Measurements from ENCODE around the gene KLF16. TPM values are rescaled to one million over a fixed set of nuclear protein-coding genes. Genes with fewer than 3 reads are reported as not detected.

KLF16 gene
- total RNA-seq, 1 donor from 2014 or later: 7.6 TPM

DNA sequence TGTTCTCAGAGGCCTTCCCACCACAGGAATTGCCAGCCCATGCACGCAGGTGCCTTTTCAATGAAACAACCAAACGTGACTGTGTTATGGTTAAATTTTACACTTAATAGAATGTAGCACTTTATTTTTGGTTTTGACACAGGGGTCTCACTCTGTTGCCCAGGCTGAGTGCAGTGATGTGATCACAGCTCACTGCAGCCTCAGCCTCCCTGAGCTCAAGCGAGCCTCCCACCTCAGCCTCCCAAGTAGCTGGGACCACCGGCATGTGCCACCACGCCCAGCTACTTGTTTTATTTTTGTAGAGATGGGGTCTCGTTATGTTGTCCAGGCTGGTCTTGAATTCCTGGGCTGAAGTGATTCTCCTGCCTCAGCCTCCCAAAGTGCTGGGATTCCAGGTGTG is 58.5 kb downstream of the KLF16 start:
- Histone ChIP-seq H3K27me3 (no peaks in the 10 kb centered on the region), H3K27ac (no peak overlapping the region), H3K36me3 (no peaks in the 10 kb centered on the region), H3K4me1 (no peaks in the 10 kb centered on the region), H3K9me3 (no peaks in the 10 kb centered on the region), H3K4me3 (no peak overlapping the region)
- no peak for DNase-seq (ENCODE audit: extremely low spot score in 2 of 2)
- TF ChIP-seq POLR2AphosphoS5 (IDR thresholded peaks at IDR 0.05; ENCODE audit: insufficient read depth in 1 of 2, low read depth in 1 of 2) (no peak), POLR2A (IDR thresholded peaks at IDR 0.05) (no peak)
- TF ChIP-seq, protein P1, sequence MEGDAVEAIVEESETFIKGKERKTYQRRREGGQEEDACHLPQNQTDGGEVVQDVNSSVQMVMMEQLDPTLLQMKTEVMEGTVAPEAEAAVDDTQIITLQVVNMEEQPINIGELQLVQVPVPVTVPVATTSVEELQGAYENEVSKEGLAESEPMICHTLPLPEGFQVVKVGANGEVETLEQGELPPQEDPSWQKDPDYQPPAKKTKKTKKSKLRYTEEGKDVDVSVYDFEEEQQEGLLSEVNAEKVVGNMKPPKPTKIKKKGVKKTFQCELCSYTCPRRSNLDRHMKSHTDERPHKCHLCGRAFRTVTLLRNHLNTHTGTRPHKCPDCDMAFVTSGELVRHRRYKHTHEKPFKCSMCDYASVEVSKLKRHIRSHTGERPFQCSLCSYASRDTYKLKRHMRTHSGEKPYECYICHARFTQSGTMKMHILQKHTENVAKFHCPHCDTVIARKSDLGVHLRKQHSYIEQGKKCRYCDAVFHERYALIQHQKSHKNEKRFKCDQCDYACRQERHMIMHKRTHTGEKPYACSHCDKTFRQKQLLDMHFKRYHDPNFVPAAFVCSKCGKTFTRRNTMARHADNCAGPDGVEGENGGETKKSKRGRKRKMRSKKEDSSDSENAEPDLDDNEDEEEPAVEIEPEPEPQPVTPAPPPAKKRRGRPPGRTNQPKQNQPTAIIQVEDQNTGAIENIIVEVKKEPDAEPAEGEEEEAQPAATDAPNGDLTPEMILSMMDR (IDR thresholded peaks at IDR 0.05): no peak
- intact Hi-C loops (cut with DNase I): no loop called here

MicroRNAs within 50 kb of the gene (microRNA counts, 767-probe panel; counts per million panel counts)
- 238 to 261 counts per million in 2 donors for microRNA hsa-miR-1909-3p

Small RNA genes lying within 50 kb of the gene (microRNA-seq; reads per million reads assigned to microRNA genes)
- 1.4 reads per million for gene MIR1909 (ENCODE audit: borderline number of aligned reads, borderline replicate concordance)

Other genes with a start within 250 kb of the KLF16 start
- 26.0 TPM for gene TCF3, start 211.0 kb downstream of the KLF16 start, total RNA-seq
- not detected for gene ONECUT3, start 110.1 kb downstream of the KLF16 start, total RNA-seq
- 3.2 TPM for gene ATP8B3, start 51.3 kb downstream of the KLF16 start, total RNA-seq
- gene REXO1, start 15.1 kb downstream of the KLF16 start, total RNA-seq: 19.9 TPM
- 83.0 TPM for gene ABHD17A, start 21.9 kb upstream of the KLF16 start, total RNA-seq
- gene ADAT3, start 41.8 kb upstream of the KLF16 start, total RNA-seq: 5.2 TPM
- gene SCAMP4, start 41.8 kb upstream of the KLF16 start, total RNA-seq: 51.3 TPM
- gene CSNK1G2, start 77.6 kb upstream of the KLF16 start, total RNA-seq: 77.6 TPM
- gene BTBD2, start 152.1 kb upstream of the KLF16 start, total RNA-seq: 81.5 TPM
- gene MKNK2, start 187.7 kb upstream of the KLF16 start, total RNA-seq: 185 TPM
- 50.6 TPM for gene MOB3A, start 232.7 kb upstream of the KLF16 start, total RNA-seq
- gene IZUMO4, start 233.3 kb upstream of the KLF16 start, total RNA-seq: 7.9 TPM